GM12878 (cell line): ENCODE measurements around the gene NRSN2.

Source experiments
- CTCF ChIP-seq, 3 experiments: IDR thresholded peaks in 2 of 3; conservative IDR thresholded peaks in 1 of 3; 2 replicates each; pipeline ENCODE4 v1.5.1; 2011; ENCODE audit warnings: low read depth in 3 of 3, low read length in 3 of 3, mild to moderate bottlenecking in 3 of 3, control low read depth in 2 of 3, moderate library complexity in 2 of 3, inconsistent platforms in 1 of 3, mixed read lengths in 1 of 3; ENCODE audit not compliant: control insufficient read depth in 2 of 3, insufficient read depth in 1 of 3; ENCODE audit errors: extremely low read depth in 1 of 3
- PAX8 ChIP-seq: fragments of 450-650 bp; IDR thresholded peaks from 2 replicates; pipeline ENCODE4 v1.6.1; 2017; ENCODE audit warnings: mild to moderate bottlenecking, moderate library complexity
- TF ChIP-seq, protein P1 (sequence below): IDR thresholded peaks from 2 replicates; pipeline ENCODE4 v1.6.1; 2012; ENCODE audit warnings: low read depth, low read length, improper control_type of control experiment

- TF ChIP-seq, protein P1, sequence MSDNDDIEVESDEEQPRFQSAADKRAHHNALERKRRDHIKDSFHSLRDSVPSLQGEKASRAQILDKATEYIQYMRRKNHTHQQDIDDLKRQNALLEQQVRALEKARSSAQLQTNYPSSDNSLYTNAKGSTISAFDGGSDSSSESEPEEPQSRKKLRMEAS = no peak
- no peak for TF ChIP-seq PAX8
- TF ChIP-seq CTCF (IDR thresholded peaks at IDR 0.05 in 2 of 3, conservative IDR thresholded peaks at IDR 0.05 in 1 of 3; ENCODE audit: control insufficient read depth in 2 of 3, extremely low read depth in 1 of 3, insufficient read depth in 1 of 3, low read depth in 3 of 3, low read length in 3 of 3) = no peak
These were observed 34.8 kb downstream of the NRSN2 start for GRCh38 chr20:381581-382290.
